Breast epithelium (tissue), 3 donors: ENCODE measurements around the gene TYROBP.

ENCODE experiments used
- CTCF ChIP-seq, 3 donors: fragments of 450-650 bp; IDR thresholded peaks; one replicate each; pipeline ENCODE4 v1.5.1; 2016 to 2017; ENCODE audit warnings: antibody characterized with exemption in 3 of 3, mild to moderate bottlenecking in 3 of 3, moderate library complexity in 3 of 3
- POLR2AphosphoS5 ChIP-seq, 3 donors: sonication (generic); formaldehyde crosslinking; IDR thresholded peaks; one replicate each; pipeline ENCODE4 v1.6.1; 2017; ENCODE audit warnings: antibody characterized with exemption in 3 of 3

- TF ChIP-seq CTCF (IDR thresholded peaks at IDR 0.05) = no peak
- TF ChIP-seq POLR2AphosphoS5 (IDR thresholded peaks at IDR 0.05) = no peak
Measured at GRCh38 chr19:35856546-35857149, 51.4 kb downstream of the TYROBP start, which contains the start of gene KIRREL2.
